Testis (tissue), 2 donors: ENCODE results near the gene MED26.

ENCODE experiments used
- CTCF ChIP-seq, 3 experiments: fragments of 450-650 bp in 2 of 3; fragments of 200-600 bp in 1 of 3; sonication (generic) in 1 of 3; IDR thresholded peaks; one replicate each; pipeline ENCODE4 v1.5.1; 2016 to 2019; ENCODE audit warnings: antibody characterized with exemption in 3 of 3, mild to moderate bottlenecking in 2 of 3, moderate library complexity in 1 of 3
- POLR2A ChIP-seq: fragments of 450-650 bp; IDR thresholded peaks from one replicate; pipeline ENCODE4 v1.6.1; 2017; ENCODE audit warnings: antibody characterized with exemption, mild to moderate bottlenecking, moderate library complexity

GRCh38 chr19:16604615-16605014, 23.4 kb downstream of the MED26 start:
- TF ChIP-seq POLR2A (no peak), CTCF (IDR thresholded peaks at IDR 0.05) (no peak)
